ENCODE results near the gene DBX2. TPM values are rescaled to one million over a fixed set of nuclear protein-coding genes. Genes with fewer than 3 reads are reported as not detected.

DBX2 gene
- total RNA-seq, 4 donors from 2014 or later, result 0.35 TPM; not detected in 3

DNA sequence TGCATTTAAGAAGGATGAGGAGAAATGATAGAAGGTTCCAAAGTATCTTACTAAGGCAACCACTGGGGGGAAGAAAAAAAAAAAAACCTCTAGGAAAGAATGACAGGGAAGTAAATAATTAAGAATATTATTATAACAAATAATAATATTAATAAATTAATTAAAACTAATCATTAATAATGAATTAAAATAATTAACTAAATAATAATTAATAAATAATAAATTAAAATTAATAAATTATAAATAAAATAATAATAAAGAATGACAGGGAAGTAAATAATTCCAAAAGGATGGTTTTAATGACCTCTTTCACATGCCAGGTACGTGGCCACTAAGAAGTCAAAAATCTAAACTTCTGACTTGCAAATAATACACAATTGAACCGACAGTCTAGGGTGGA, 9.9 kb downstream of the DBX2 start:
- no peak overlapping the region for H3K27ac ChIP-seq
- H3K27me3 ChIP-seq, result no peaks in the 10 kb centered on the region
- DNase-seq, result no peak
- H3K4me3 ChIP-seq, result no peak overlapping the region
- intact Hi-C loops (cut with DNase I; ENCODE audit: low total_unique reads), result no loop called here
- TF ChIP-seq POLR2A (IDR thresholded peaks at IDR 0.05), result no peak
- TF ChIP-seq, protein P1, sequence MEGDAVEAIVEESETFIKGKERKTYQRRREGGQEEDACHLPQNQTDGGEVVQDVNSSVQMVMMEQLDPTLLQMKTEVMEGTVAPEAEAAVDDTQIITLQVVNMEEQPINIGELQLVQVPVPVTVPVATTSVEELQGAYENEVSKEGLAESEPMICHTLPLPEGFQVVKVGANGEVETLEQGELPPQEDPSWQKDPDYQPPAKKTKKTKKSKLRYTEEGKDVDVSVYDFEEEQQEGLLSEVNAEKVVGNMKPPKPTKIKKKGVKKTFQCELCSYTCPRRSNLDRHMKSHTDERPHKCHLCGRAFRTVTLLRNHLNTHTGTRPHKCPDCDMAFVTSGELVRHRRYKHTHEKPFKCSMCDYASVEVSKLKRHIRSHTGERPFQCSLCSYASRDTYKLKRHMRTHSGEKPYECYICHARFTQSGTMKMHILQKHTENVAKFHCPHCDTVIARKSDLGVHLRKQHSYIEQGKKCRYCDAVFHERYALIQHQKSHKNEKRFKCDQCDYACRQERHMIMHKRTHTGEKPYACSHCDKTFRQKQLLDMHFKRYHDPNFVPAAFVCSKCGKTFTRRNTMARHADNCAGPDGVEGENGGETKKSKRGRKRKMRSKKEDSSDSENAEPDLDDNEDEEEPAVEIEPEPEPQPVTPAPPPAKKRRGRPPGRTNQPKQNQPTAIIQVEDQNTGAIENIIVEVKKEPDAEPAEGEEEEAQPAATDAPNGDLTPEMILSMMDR (IDR thresholded peaks at IDR 0.05), result no peak
- H3K36me3 ChIP-seq, result no peaks in the 10 kb centered on the region
- no peaks in the 10 kb centered on the region for H3K9me3 ChIP-seq
- no peaks in the 10 kb centered on the region for H3K4me1 ChIP-seq

DNA sequence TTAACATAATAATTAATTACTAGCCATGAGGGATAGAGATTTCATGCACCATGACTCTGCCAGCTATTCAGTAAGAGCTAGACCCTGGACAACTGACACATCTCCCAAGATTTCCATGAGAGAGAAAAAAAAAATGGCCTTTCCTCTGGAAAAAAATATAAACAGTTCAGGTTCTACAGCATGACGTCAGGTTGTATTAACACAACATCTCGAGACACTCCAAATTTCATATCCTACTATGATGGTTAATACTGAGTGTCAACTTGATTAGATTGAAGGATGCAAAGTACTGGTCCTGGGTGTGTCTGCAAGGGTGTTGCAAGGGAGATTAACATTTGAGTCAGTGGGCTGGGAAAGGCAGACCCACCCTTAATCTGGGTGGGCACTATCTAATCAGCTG, 11.1 kb downstream of the DBX2 start:
- Histone ChIP-seq H3K36me3 (no peaks in the 10 kb centered on the region), H3K4me1 (no peaks in the 10 kb centered on the region), H3K27me3 (no peaks in the 10 kb centered on the region), H3K4me3 (no peak overlapping the region), H3K27ac (no peak overlapping the region), H3K9me3 (no peaks in the 10 kb centered on the region)
- no peak for DNase-seq
- intact Hi-C loops (cut with DNase I; ENCODE audit: low total_unique reads), result no loop called here
- TF ChIP-seq POLR2A (IDR thresholded peaks at IDR 0.05), result no peak
- TF ChIP-seq, protein P1 (IDR thresholded peaks at IDR 0.05), result no peak

DNA sequence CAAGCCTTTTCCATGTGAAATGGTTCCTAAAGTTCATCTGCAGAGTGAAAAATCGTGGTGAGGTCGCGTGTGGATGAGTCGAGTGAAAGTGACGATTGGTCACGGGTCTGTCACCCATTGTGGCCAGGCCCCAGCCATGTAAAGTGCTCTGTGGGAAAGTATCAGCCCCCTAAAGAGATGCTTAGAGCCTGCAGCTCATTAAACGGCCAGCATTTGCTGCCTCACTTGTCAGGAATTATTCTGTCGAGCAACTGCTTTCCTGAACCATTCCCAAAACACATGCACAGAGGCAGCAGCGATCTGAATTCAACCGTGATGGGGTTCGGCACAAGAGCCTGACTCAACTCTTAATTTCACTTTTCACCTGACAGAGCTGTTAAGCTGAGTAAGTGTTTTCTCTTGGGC, 16.0 kb downstream of the DBX2 start:
- intact Hi-C loops (cut with DNase I; ENCODE audit: low total_unique reads), result no loop called here
- DNase-seq, result no peak
- no peaks in the 10 kb centered on the region for H3K4me1 ChIP-seq
- H3K27ac ChIP-seq, result no peak overlapping the region
- no peaks in the 10 kb centered on the region for H3K27me3 ChIP-seq
- H3K4me3 ChIP-seq, result no peak overlapping the region
- no peaks in the 10 kb centered on the region for H3K36me3 ChIP-seq
- no peak for TF ChIP-seq POLR2A (IDR thresholded peaks at IDR 0.05)
- TF ChIP-seq, protein P1 (IDR thresholded peaks at IDR 0.05), result no peak
- no peaks in the 10 kb centered on the region for H3K9me3 ChIP-seq

DNA sequence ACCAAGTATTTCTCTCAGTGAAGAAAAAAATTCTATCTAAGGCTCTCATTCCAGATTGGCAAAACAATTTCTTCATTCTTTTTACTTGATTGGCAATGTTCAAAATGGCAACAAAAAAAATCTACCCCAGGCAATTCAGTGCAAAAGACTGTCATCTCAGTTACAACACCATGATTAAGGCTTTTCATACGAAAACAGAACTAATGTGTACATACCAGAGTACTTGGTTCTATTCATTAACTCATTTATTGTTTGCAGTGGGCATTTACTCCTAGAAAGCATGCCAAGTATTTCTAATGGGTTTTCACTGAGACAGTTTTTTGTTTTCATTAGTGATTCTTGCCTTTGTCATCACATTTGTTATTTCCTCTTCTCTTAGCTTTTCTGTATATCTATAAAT, 33.0 kb downstream of the DBX2 start:
- no peaks in the 10 kb centered on the region for H3K27me3 ChIP-seq
- no peaks in the 10 kb centered on the region for H3K36me3 ChIP-seq
- no peak for TF ChIP-seq POLR2A (IDR thresholded peaks at IDR 0.05)
- TF ChIP-seq, protein P1 (IDR thresholded peaks at IDR 0.05), result no peak
- H3K4me1 ChIP-seq, result no peaks in the 10 kb centered on the region
- no peak overlapping the region for H3K27ac ChIP-seq
- intact Hi-C loops (cut with DNase I; ENCODE audit: low total_unique reads), result no loop called here
- no peak for DNase-seq
- no peak overlapping the region for H3K4me3 ChIP-seq
- no peaks in the 10 kb centered on the region for H3K9me3 ChIP-seq

DNA sequence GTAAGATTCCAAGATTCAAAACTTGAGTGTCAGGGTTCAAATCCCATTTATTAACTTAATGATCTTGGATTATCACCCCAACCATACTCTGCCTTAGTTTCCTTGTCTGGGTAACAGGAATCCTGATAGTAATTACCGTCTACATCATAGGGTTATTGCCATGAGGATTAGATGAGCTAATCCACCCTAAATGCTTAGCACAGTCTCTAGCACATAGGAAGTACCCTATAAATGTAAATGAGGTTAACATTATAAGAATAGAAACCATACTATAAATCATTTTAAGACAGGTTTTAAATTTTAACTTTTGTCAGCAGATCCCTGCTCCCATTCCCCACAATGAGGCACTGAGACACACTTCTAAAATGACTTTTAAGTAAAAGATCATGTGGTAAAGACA, 36.5 kb downstream of the DBX2 start:
- no peaks in the 10 kb centered on the region for H3K9me3 ChIP-seq
- no peak for DNase-seq
- intact Hi-C loops (cut with DNase I; ENCODE audit: low total_unique reads), result no loop called here
- no peaks in the 10 kb centered on the region for H3K36me3 ChIP-seq
- H3K4me3 ChIP-seq, result no peak overlapping the region
- no peaks in the 10 kb centered on the region for H3K27me3 ChIP-seq
- TF ChIP-seq, protein P1 (IDR thresholded peaks at IDR 0.05), result no peak
- no peak for TF ChIP-seq POLR2A (IDR thresholded peaks at IDR 0.05)
- H3K4me1 ChIP-seq, result no peaks in the 10 kb centered on the region
- H3K27ac ChIP-seq, result no peak overlapping the region

Data from uterus (tissue), 4 donors.